Cerebellar cortex (tissue), 1 donor: Measurements from ENCODE around the gene CABP2.
"Not testable (repeated sequence)": the region's sequence is repeated elsewhere in the genome, so short reads cannot be mapped to it uniquely, and the experiment has no call there.

Experiments
- DNase-seq: peaks from one replicate; pipeline ENCODE4 v3.0.0-alpha.2; 2015; ENCODE audit warnings: low spot score

Gene CABP2

GRCh38 chr11:67522844-67523555, at the start of gene CABP2:
TSS of gene CABP2 (minus strand) at chr11:67523446. CDS start at chr11:67523326, 120 bp downstream.
- DNase-seq: no peak

DNA sequence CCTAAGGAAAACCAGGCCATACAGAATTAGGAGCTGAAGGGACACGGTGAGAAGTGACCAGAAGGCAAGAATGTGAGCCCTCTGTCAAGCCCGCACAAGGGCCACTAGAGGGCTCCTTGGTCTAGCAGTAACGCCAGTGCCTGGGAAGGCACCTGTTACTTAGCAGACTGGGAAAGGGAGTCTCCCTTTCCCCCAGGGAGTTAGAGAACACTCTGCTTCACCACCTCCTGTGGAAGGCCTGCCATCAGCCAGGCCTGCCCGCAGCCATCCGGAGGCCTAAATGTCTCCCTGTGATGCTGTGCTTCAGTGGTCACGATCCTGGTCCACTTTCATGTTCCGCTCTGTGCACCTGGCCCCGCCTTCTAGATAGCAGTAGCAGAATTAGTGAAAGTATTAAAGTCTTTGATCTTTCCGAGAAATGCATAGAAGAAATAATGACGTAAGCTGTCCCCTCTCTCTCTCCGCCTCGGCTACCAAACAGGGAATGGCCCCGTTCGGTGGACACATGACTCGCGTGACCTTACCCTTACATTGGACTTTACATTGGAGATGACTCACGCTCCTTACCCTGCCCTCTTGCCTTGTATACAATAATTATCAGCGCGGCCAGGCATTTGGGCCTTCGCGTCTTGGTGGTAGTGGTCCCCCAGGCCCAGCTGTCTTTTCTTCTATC, 49.6 kb upstream of the CABP2 start:
- peak; percentile 75 for DNase-seq

DNA sequence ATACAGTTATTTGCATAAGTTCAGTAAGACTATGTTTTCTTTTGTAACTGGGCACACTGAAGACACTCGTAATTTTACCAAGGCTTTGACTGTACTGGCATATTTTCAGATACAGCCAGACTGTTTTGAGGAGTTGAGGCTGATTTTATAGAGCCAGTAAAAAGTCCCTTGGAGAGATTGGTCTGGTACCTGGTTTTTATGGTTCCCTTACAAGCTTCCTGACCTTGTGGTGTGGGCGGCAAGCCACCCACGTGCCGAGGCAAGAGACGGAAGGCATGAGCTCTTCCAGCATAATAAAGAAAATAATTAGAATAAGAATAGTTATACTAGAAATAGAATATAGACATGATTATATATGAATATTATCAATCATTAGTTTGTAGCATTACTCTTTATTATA, 49.1 kb upstream of the CABP2 start:
- no peak for DNase-seq

- DNase-seq: no peak
Observed at GRCh38 chr11:67571443-67571842, 48.2 kb upstream of the CABP2 start.

DNA sequence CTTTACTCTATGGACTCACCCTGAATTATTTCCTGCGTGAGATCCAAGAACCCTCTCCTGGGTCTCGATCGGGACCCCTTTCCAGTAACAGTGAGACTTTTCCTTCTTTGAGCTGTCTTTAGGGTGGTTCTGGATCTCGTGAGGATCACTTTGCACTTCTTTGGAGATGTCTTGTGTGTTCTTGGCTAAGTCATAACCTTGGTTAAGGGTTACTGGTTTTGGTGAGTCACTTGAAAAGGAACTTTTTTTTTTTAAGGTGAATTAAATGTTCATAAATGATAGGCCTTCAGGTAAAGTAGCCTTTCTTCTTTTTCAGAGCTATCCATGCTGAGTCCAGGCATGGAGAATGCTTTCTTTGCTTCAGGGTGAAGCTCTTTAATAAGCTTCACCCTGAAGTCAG, 41.0 kb upstream of the CABP2 start:
- DNase-seq: no peak

DNA sequence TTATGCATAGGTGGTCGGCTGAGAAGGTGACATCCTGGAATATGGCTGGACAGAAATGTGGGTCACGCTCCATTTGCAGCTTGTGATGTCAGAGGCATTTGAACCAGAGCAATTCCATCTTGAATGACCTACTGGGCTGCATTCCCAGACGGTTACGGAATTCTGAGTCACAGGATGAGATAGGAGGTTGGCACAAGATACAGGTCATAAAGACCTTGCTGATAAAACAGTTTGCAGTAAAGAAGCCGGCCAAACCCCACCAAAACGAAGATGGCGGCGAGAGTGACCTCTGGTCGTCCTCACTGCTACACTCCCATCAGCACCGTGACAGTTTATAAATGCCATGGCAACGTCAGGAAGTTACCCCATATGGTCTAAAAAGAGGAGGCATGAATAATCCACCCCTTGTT, 40.5 kb upstream of the CABP2 start:
- peak; percentile 49 for DNase-seq

- DNase-seq: peak; percentile 39
Observed at GRCh38 chr11:67562963-67563704, 39.9 kb upstream of the CABP2 start.

GRCh38 chr11:67561971-67562619, 38.8 kb upstream of the CABP2 start:
- DNase-seq: no peak

DNA sequence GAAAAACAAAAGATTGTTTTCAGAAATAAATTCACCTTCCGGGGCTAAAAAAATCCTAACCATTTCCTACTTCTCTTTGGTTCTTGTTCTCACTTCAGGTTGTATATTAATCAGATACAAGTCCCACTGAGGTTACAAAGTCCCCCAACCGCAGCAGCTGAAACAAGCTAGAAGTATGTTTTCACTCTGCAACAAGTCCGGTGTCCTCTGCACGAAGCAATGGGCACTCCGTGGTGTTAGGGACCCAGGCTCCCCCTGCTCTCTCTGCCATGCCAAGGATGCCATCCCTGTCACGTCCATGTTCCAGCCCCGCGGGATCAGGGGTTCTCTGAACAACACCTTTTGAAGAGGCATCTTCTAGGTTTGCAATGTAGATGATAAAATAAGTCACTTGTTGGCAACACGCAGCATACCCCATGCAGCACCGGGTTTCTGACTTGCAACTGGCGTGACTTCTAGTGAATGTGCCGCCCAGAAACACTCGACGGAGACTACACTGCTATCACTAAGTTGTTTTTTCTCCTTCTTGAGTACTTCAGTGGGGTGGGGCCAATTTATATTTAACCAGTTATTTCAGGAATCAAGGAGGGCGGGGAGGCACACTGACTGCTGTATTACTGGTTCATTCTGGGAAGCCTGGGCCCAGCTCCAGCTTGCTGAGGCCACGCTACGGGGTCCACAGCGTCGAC, 35.0 kb upstream of the CABP2 start:
- no peak for DNase-seq

GRCh38 chr11:67556244-67556643, 33.0 kb upstream of the CABP2 start:
- DNase-seq: no peak

- DNase-seq: not testable (repeated sequence)
Observed at GRCh38 chr11:67551697-67552096, 28.5 kb upstream of the CABP2 start.

DNA sequence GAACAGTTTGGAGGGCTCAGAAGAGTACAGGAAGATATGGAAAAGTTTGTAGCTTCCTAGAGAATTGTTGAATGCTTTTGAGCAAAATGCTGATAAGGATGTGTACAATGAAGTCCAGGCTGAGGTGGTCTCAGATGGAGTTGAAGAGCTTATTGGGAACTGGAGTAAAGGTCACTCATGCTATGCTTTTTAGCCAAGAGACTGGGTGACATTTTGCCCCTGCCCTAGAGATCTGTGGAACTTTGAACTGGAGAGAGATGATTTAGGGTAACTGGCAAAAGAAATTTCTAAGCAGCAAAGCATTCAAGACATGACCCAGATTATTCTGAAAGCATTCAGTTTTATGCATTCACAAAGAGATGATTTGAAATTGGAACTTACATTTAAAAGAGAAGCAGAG, 27.9 kb upstream of the CABP2 start:
- DNase-seq: no peak

- no peak for DNase-seq
Observed at GRCh38 chr11:67548555-67549110, 25.4 kb upstream of the CABP2 start.

- DNase-seq: not testable (repeated sequence)
Observed at GRCh38 chr11:67548112-67548511, 24.9 kb upstream of the CABP2 start.

- DNase-seq: no peak
Observed at GRCh38 chr11:67545280-67545679, 22.0 kb upstream of the CABP2 start.

GRCh38 chr11:67544616-67545242, 21.5 kb upstream of the CABP2 start:
- no peak for DNase-seq

GRCh38 chr11:67543585-67543984, 20.3 kb upstream of the CABP2 start:
- DNase-seq: no peak

- DNase-seq: no peak
Observed at GRCh38 chr11:67542971-67543370, 19.7 kb upstream of the CABP2 start.

GRCh38 chr11:67542169-67542568, 18.9 kb upstream of the CABP2 start:
- DNase-seq: no peak

GRCh38 chr11:67541198-67541597, 18.0 kb upstream of the CABP2 start:
- no peak for DNase-seq

DNA sequence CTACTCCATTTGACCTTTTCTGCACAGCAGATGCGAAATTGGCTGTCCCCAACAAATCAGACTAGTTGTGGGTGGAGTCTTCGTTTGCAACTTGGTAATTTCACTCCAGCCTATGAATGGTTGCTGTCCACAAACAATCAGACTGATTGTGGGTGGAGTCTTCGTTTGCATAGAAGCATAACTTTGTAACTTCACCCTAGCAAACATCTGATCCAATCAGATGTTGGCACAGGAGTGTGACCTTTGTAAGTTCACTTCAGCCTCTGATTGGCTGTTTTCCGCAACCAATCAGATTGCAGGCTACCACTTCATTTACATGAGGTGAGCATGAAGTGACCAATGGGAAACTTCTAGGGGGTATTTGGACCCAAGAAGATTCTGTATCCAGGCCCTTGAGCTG, 16.3 kb upstream of the CABP2 start:
- no peak for DNase-seq
